Type B pancreatic cell (in vitro differentiated cells): Measurements from ENCODE around the gene TBC1D16. TPM values are rescaled to one million over a fixed set of nuclear protein-coding genes. Genes with fewer than 3 reads are reported as not detected.

Experiments
- DNase-seq: peaks from one replicate; pipeline ENCODE4 v3.0.0; 2021; ENCODE audit warnings: mixed read lengths; ENCODE audit not compliant: unreplicated experiment; ENCODE audit errors: extremely low spot score
- H3K27ac Mint-ChIP-seq: 2 replicates; pipeline ENCODE4 v1.8.0; 2021; ENCODE audit warnings: mild to moderate bottlenecking, mixed read lengths
- H3K27me3 Mint-ChIP-seq: 2 replicates; pipeline ENCODE4 v1.8.0; 2021; ENCODE audit warnings: mixed read lengths
- H3K36me3 Mint-ChIP-seq: 2 replicates; pipeline ENCODE4 v1.8.0; 2021; ENCODE audit warnings: mixed read lengths
- H3K4me1 Mint-ChIP-seq: one replicate; pipeline ENCODE4 v1.8.0; 2021; ENCODE audit warnings: mixed read lengths; ENCODE audit not compliant: unreplicated experiment
- H3K4me3 Mint-ChIP-seq: 2 replicates; pipeline ENCODE4 v1.8.0; 2021; ENCODE audit warnings: mild to moderate bottlenecking, mixed read lengths
- H3K9me3 Mint-ChIP-seq: 2 replicates; pipeline ENCODE4 v1.8.0; 2021; ENCODE audit warnings: mixed read lengths
- CTCF ChIP-seq: fragments of 200-600 bp; sonication (generic); conservative IDR thresholded peaks from 2 replicates; pipeline ENCODE4 v1.5.0; 2021; ENCODE audit warnings: antibody characterized with exemption, mild to moderate bottlenecking
- total RNA-seq: library from RNA; stranded (reverse); gene quantifications from 2 replicates; pipeline ENCODE4 v1.2.1, GENCODE V29; 2021; ENCODE audit warnings: low replicate concordance

The TBC1D16 gene
- total RNA-seq, 1 donor from 2014 or later = 71.9 TPM

GRCh38 chr17:79984877-79985276, 50.8 kb downstream of the TBC1D16 start:
- H3K4me1 Mint-ChIP-seq = peaks cover 50% of the 10 kb centered on the region
- no peak for TF ChIP-seq CTCF
- no peaks in the 10 kb centered on the region for H3K9me3 Mint-ChIP-seq
- no peaks in the 10 kb centered on the region for H3K27me3 Mint-ChIP-seq
- no peaks in the 10 kb centered on the region for H3K36me3 Mint-ChIP-seq
- H3K27ac Mint-ChIP-seq = no peak overlapping the region
- no peak overlapping the region for H3K4me3 Mint-ChIP-seq
- DNase-seq = no peak

- TF ChIP-seq CTCF = no peak
- Mint-ChIP-seq H3K27me3 (no peaks in the 10 kb centered on the region), H3K36me3 (no peaks in the 10 kb centered on the region), H3K27ac (no peak overlapping the region), H3K4me1 (peaks cover 48% of the 10 kb centered on the region), H3K9me3 (no peaks in the 10 kb centered on the region), H3K4me3 (no peak overlapping the region)
- no peak for DNase-seq
Measured at GRCh38 chr17:79984045-79984840, 51.4 kb downstream of the TBC1D16 start.

- H3K27ac Mint-ChIP-seq = no peak overlapping the region
- peaks cover 42% of the 10 kb centered on the region for H3K4me1 Mint-ChIP-seq
- no peaks in the 10 kb centered on the region for H3K9me3 Mint-ChIP-seq
- no peaks in the 10 kb centered on the region for H3K27me3 Mint-ChIP-seq
- no peak for TF ChIP-seq CTCF
- no peaks in the 10 kb centered on the region for H3K36me3 Mint-ChIP-seq
- H3K4me3 Mint-ChIP-seq = no peak overlapping the region
- no peak for DNase-seq
Measured at GRCh38 chr17:79983456-79983855, 52.2 kb downstream of the TBC1D16 start.

- H3K9me3 Mint-ChIP-seq = no peaks in the 10 kb centered on the region
- no peak overlapping the region for H3K4me3 Mint-ChIP-seq
- no peak for TF ChIP-seq CTCF
- H3K27me3 Mint-ChIP-seq = no peaks in the 10 kb centered on the region
- no peak overlapping the region for H3K27ac Mint-ChIP-seq
- H3K36me3 Mint-ChIP-seq = no peaks in the 10 kb centered on the region
- DNase-seq = no peak
- peaks cover 38% of the 10 kb centered on the region for H3K4me1 Mint-ChIP-seq
Measured at GRCh38 chr17:79982986-79983385, 52.7 kb downstream of the TBC1D16 start.

GRCh38 chr17:79981661-79982101, 54.0 kb downstream of the TBC1D16 start:
- Mint-ChIP-seq H3K9me3 (no peaks in the 10 kb centered on the region), H3K27ac (no peak overlapping the region), H3K36me3 (no peaks in the 10 kb centered on the region), H3K4me1 (peaks cover 31% of the 10 kb centered on the region), H3K27me3 (no peaks in the 10 kb centered on the region), H3K4me3 (no peak overlapping the region)
- no peak for TF ChIP-seq CTCF
- no peak for DNase-seq
